Body of pancreas (tissue), 4 donors: Measurements from ENCODE around the gene VAMP3. TPM values are rescaled to one million over a fixed set of nuclear protein-coding genes. Genes with fewer than 3 reads are reported as not detected.
A peak's percentile ranks its signal among the peaks of the same experiment; 100 is the strongest.

Experiments
- ATAC-seq: fragments of 150-250 bp; one replicate; pipeline ENCODE4 v1.9.1; 2016
- DNase-seq, 4 donors: peaks; one replicate each; pipeline ENCODE4 v3.0.0-alpha.2; 2019
- H3K27ac ChIP-seq, 4 donors: fragments of 200-600 bp; sonication (generic); 1 replicate in 3 of 4; 2 replicates in 1 of 4; pipeline versions ENCODE4 v1.5.1 to v1.6.1; 2016 to 2019; ENCODE audit warnings: mild to moderate bottlenecking in 1 of 4, mixed read lengths in 1 of 4, moderate library complexity in 1 of 4
- H3K27me3 ChIP-seq, 2 donors: fragments of 200-600 bp; sonication (generic); one replicate each; pipeline ENCODE4 v1.6.0; 2016; ENCODE audit warnings: mild to moderate bottlenecking in 1 of 2
- H3K36me3 ChIP-seq, 2 donors: fragments of 200-600 bp; sonication (generic); replicated peaks in 1 of 2; 2 replicates each; pipeline ENCODE4 v1.5.1; 2016; ENCODE audit warnings: low read depth in 2 of 2; ENCODE audit not compliant: insufficient read depth in 1 of 2
- H3K4me1 ChIP-seq: fragments of 200-600 bp; sonication (generic); one replicate; pipeline ENCODE4 v1.6.0; 2016
- H3K4me3 ChIP-seq, 2 donors: fragments of 200-600 bp; sonication (generic); 1 replicate in 1 of 2; 2 replicates in 1 of 2; pipeline ENCODE4 v1.5.1; 2016 to 2019
- H3K9me3 ChIP-seq, 3 donors: fragments of 200-600 bp; sonication (generic); 1 replicate in 2 of 3; 2 replicates in 1 of 3; pipeline ENCODE4 v1.5.1; 2016
- CTCF ChIP-seq, 7 experiments: fragments of 450-650 bp in 4 of 7; fragments of 200-600 bp in 3 of 7; sonication (generic) in 3 of 7; IDR thresholded peaks; one replicate each; pipeline ENCODE4 v1.5.1; 2016 to 2019; ENCODE audit warnings: antibody characterized with exemption in 7 of 7
- POLR2A ChIP-seq, 3 donors: fragments of 450-650 bp; IDR thresholded peaks; one replicate each; pipeline ENCODE4 v1.6.1; 2016; ENCODE audit warnings: antibody characterized with exemption in 3 of 3, mild to moderate bottlenecking in 2 of 3
- WGBS, 2 donors: methylation state at CpG; one replicate each; pipeline ENCODE4 v1.1.5; 2017; 5-methylcytosine and 5-hydroxymethylcytosine counted together
- intact Hi-C: fragments of 100-400 bp; cut with DNase I; formaldehyde crosslinking; loops from one replicate; pipeline ENCODE4 v1.15.1; 2023
- total RNA-seq, 2 donors: library from RNA; depleted of rRNA; stranded (reverse); fragments of >200 nt; gene quantifications; one replicate each; pipeline ENCODE4 v1.1.0, GENCODE V29; 2016

Gene VAMP3
- total RNA-seq, 2 donors from 2014 or later: 28.0 to 43.3 TPM

GRCh38 chr1:7768583-7768982, 2.5 kb upstream of the VAMP3 start:
- intact Hi-C loops: no loop called here
- Histone ChIP-seq H3K4me3 (no peak overlapping the region), H3K36me3 (no peaks in the 10 kb centered on the region), H3K4me1 (peaks cover 17% of the 10 kb centered on the region), H3K27ac (no peak overlapping the region), H3K27me3 (no peaks in the 10 kb centered on the region), H3K9me3 (no peaks in the 10 kb centered on the region)
- 55 to 60% methylated on average over 2 of the region's 2 CpGs for WGBS, 2 donors
- ATAC-seq: no peak
- DNase-seq: no peak
- TF ChIP-seq POLR2A (IDR thresholded peaks at IDR 0.05): no peak
- no peak for TF ChIP-seq CTCF (IDR thresholded peaks at IDR 0.05)

GRCh38 chr1:7769673-7770412, 1.3 kb upstream of the VAMP3 start:
- Histone ChIP-seq H3K27me3 (no peaks in the 10 kb centered on the region), H3K4me3 (no peak overlapping the region), H3K9me3 (no peaks in the 10 kb centered on the region), H3K27ac (no peak overlapping the region), H3K36me3 (no peaks in the 10 kb centered on the region), H3K4me1 (peaks cover 17% of the 10 kb centered on the region)
- WGBS, 2 donors: 83 to 86% methylated on average over 12 of the region's 12 CpGs
- intact Hi-C loops: no loop called here
- DNase-seq (no peak), ATAC-seq (no peak)
- TF ChIP-seq CTCF (IDR thresholded peaks at IDR 0.05) (no peak), POLR2A (IDR thresholded peaks at IDR 0.05) (no peak)

- Histone ChIP-seq H3K36me3 (no peaks in the 10 kb centered on the region), H3K27ac (peak overlapping the region; percentile 71 to 96 (median 88)), H3K27me3 (no peaks in the 10 kb centered on the region), H3K9me3 (no peaks in the 10 kb centered on the region), H3K4me3 (peak overlapping the region; percentile 86 to 90), H3K4me1 (peaks cover 17% of the 10 kb centered on the region)
- intact Hi-C loops: no loop called here
- DNase-seq (peak in 2 of 4 donors; percentile 8 to 22), ATAC-seq (peak; percentile 12)
- TF ChIP-seq POLR2A (IDR thresholded peaks at IDR 0.05) (no peak), CTCF (IDR thresholded peaks at IDR 0.05) (no peak)
- 2 to 3% methylated on average over 5 to 6 of the region's 6 CpGs for WGBS, 2 donors
These were observed 463 bp upstream of the VAMP3 start for GRCh38 chr1:7770669-7770996.

- Histone ChIP-seq H3K27ac (peak overlapping the region in 3 of 4 donors; percentile 87 to 96 (median 90)), H3K4me3 (peak overlapping the region; percentile 86 to 90), H3K27me3 (no peaks in the 10 kb centered on the region), H3K36me3 (no peaks in the 10 kb centered on the region), H3K4me1 (peaks cover 17% of the 10 kb centered on the region), H3K9me3 (no peaks in the 10 kb centered on the region)
- 7 to 8% methylated on average over 10 to 12 of the region's 12 CpGs for WGBS, 2 donors
- ATAC-seq (no peak), DNase-seq (no peak)
- intact Hi-C loops: no loop called here
- TF ChIP-seq POLR2A (IDR thresholded peaks at IDR 0.05) (no peak), CTCF (IDR thresholded peaks at IDR 0.05) (no peak)
These were observed 765 bp downstream of the VAMP3 start for GRCh38 chr1:7771823-7772299.

GRCh38 chr1:7777591-7777990, 6.5 kb downstream of the VAMP3 start:
- intact Hi-C loops: no loop called here
- WGBS, 2 donors: 78 to 85% methylated on average over 3 of the region's 3 CpGs
- Histone ChIP-seq H3K36me3 (peaks cover 0 to 10% of the 10 kb centered on the region in 2 donors), H3K4me3 (no peak overlapping the region), H3K27me3 (no peaks in the 10 kb centered on the region), H3K9me3 (no peaks in the 10 kb centered on the region), H3K27ac (no peak overlapping the region), H3K4me1 (peaks cover 4% of the 10 kb centered on the region)
- DNase-seq: no peak
- TF ChIP-seq POLR2A (IDR thresholded peaks at IDR 0.05): no peak
- TF ChIP-seq CTCF (IDR thresholded peaks at IDR 0.05): no peak
- ATAC-seq: no peak
